ENCODE data around the gene TM9SF1. TPM values are rescaled to one million over a fixed set of nuclear protein-coding genes. Genes with fewer than 3 reads are reported as not detected.
A peak's percentile ranks its signal among the peaks of the same experiment; 100 is the strongest.

Gene TM9SF1
- total and polyA plus RNA-seq, 9 of the 15 experiments (the other 6 are each of a cell fraction or from before 2014, with no cell fraction given) = 5.3 to 20.3 (median 11.8) TPM

DNA sequence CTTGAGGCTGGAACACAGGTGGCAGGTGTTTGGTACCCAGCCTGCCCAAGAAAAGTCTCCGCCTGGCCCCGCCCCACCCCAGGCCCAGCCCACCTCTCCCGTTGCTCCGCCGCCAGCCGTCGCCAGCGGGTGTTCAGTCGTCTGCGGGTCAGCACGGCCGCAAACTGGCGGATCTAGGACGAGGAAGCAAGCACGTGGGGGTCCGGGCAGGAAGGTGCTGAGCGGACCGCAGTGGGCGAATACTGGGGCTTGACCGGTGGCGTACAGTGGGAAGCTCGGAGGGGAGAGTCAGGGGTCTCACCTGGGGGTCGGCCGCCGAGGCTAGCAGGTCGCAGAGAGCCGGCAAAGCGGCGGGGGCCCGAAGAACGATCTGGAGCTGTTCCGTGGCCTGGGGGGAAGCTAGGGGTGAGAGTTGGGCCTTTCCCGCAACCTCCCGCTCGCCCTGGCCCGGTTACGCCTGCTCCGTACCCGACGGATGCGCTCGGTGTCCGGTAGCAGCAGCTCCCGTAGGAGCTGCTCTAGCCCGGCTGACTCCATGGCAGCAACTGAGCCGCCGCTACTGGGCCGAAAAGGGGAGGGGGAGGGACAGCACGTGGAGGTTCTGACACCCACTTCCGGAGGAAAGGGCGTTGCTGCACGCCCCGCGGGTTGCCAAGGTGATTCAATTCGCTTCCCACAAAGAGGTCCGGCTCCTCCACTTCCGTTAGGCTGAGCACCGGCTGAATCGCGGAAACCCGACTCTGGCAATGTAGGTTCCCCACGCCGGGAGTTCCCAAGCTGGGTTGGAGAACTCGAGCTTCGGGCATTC, 6.8 kb downstream of the TM9SF1 start, which contains the start of gene IPO4 (continued):
- TF ChIP-seq L3MBTL2 (IDR thresholded peaks at IDR 0.05) (peak; percentile 64), HEY1 (CRISPR knock-in tag; IDR thresholded peaks at IDR 0.05; ENCODE audit: borderline replicate concordance) (no peak), HDAC6 (IDR thresholded peaks at IDR 0.05; ENCODE audit: low read depth, low read length) (no peak), RHOXF2B (CRISPR knock-in tag; conservative IDR thresholded peaks at IDR 0.05) (no peak), ZNF695 (CRISPR knock-in tag; IDR thresholded peaks at IDR 0.05) (no peak), ZC3H4 (CRISPR knock-in tag; IDR thresholded peaks at IDR 0.05; ENCODE audit: borderline replicate concordance) (no peak), C11orf30 (IDR thresholded peaks at IDR 0.05; ENCODE audit: low read depth) (peak; percentile 72), ZBTB1 (CRISPR knock-in tag; IDR thresholded peaks at IDR 0.05; ENCODE audit: borderline replicate concordance, low read depth) (no peak), PURB (CRISPR knock-in tag; IDR thresholded peaks at IDR 0.05; ENCODE audit: low read depth) (no peak), ZSCAN29 (IDR thresholded peaks at IDR 0.05) (no peak; the same call in 1 of the 2 replicates), BRD9 (IDR thresholded peaks at IDR 0.05; ENCODE audit: low read depth, partially characterized antibody) (no peak), ZNF586 (CRISPR knock-in tag; conservative IDR thresholded peaks at IDR 0.05) (no peak), KDM1A (IDR thresholded peaks at IDR 0.05) (peak in 1 of 2 experiments; percentile 66; a peak in 1 of 4 replicates), ZNF140 (CRISPR knock-in tag; IDR thresholded peaks at IDR 0.05) (no peak), RAD51 (IDR thresholded peaks at IDR 0.05; ENCODE audit: borderline replicate concordance, low read depth) (peak; percentile 38; the same call in 1 of the 2 replicates), ARID2 (IDR thresholded peaks at IDR 0.05) (no peak), XRCC3 (IDR thresholded peaks at IDR 0.05) (no peak), NUFIP1 (IDR thresholded peaks at IDR 0.05; ENCODE audit: partially characterized antibody) (peak; percentile 74), GTF2E2 (tag; IDR thresholded peaks at IDR 0.05) (no peak)
- TF ChIP-seq, protein P1, sequence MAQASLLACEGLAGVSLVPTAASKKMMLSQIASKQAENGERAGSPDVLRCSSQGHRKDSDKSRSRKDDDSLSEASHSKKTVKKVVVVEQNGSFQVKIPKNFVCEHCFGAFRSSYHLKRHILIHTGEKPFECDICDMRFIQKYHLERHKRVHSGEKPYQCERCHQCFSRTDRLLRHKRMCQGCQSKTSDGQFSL (CRISPR knock-in tag; IDR thresholded peaks at IDR 0.05) = no peak
- TF ChIP-seq, protein P1 (tag; IDR thresholded peaks at IDR 0.05) = no peak
- TF ChIP-seq, protein P2, sequence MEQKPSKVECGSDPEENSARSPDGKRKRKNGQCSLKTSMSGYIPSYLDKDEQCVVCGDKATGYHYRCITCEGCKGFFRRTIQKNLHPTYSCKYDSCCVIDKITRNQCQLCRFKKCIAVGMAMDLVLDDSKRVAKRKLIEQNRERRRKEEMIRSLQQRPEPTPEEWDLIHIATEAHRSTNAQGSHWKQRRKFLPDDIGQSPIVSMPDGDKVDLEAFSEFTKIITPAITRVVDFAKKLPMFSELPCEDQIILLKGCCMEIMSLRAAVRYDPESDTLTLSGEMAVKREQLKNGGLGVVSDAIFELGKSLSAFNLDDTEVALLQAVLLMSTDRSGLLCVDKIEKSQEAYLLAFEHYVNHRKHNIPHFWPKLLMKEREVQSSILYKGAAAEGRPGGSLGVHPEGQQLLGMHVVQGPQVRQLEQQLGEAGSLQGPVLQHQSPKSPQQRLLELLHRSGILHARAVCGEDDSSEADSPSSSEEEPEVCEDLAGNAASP (IDR thresholded peaks at IDR 0.05) = no peak
- TF ChIP-seq, protein P3, sequence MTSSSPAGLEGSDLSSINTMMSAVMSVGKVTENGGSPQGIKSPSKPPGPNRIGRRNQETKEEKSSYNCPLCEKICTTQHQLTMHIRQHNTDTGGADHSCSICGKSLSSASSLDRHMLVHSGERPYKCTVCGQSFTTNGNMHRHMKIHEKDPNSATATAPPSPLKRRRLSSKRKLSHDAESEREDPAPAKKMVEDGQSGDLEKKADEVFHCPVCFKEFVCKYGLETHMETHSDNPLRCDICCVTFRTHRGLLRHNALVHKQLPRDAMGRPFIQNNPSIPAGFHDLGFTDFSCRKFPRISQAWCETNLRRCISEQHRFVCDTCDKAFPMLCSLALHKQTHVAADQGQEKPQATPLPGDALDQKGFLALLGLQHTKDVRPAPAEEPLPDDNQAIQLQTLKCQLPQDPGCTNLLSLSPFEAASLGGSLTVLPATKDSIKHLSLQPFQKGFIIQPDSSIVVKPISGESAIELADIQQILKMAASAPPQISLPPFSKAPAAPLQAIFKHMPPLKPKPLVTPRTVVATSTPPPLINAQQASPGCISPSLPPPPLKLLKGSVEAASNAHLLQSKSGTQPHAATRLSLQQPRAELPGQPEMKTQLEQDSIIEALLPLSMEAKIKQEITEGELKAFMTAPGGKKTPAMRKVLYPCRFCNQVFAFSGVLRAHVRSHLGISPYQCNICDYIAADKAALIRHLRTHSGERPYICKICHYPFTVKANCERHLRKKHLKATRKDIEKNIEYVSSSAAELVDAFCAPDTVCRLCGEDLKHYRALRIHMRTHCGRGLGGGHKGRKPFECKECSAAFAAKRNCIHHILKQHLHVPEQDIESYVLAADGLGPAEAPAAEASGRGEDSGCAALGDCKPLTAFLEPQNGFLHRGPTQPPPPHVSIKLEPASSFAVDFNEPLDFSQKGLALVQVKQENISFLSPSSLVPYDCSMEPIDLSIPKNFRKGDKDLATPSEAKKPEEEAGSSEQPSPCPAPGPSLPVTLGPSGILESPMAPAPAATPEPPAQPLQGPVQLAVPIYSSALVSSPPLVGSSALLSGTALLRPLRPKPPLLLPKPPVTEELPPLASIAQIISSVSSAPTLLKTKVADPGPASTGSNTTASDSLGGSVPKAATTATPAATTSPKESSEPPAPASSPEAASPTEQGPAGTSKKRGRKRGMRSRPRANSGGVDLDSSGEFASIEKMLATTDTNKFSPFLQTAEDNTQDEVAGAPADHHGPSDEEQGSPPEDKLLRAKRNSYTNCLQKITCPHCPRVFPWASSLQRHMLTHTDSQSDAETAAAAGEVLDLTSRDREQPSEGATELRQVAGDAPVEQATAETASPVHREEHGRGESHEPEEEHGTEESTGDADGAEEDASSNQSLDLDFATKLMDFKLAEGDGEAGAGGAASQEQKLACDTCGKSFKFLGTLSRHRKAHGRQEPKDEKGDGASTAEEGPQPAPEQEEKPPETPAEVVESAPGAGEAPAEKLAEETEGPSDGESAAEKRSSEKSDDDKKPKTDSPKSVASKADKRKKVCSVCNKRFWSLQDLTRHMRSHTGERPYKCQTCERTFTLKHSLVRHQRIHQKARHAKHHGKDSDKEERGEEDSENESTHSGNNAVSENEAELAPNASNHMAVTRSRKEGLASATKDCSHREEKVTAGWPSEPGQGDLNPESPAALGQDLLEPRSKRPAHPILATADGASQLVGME (CRISPR knock-in tag; IDR thresholded peaks at IDR 0.05) = no peak
